ENCODE results near the gene PHLPP1. TPM values are rescaled to one million over a fixed set of nuclear protein-coding genes. Genes with fewer than 3 reads are reported as not detected.

Gene PHLPP1
- total and polyA plus RNA-seq, 2 experiments from 2014 or later = 15.7 to 73.6 TPM

GRCh38 chr18:62778976-62779869, 63.9 kb downstream of the PHLPP1 start:
- no peak overlapping the region for H2AFZ ChIP-seq
- peak overlapping the region; percentile 84 for H3K27ac Mint-ChIP-seq
- peak overlapping the region; percentile 64 for H3K27ac ChIP-seq (ENCODE audit: low read depth)
- peaks cover 4% of the 10 kb centered on the region for H3K27me3 Mint-ChIP-seq (ENCODE audit: insufficient read depth, low read depth, poor library complexity)
- no peaks in the 10 kb centered on the region for H3K36me3 ChIP-seq (ENCODE audit: insufficient read depth)
- peaks cover 85% of the 10 kb centered on the region for H3K4me1 ChIP-seq (ENCODE audit: insufficient read depth)
- H3K9me3 Mint-ChIP-seq = no peaks in the 10 kb centered on the region
- H3K9me2 ChIP-seq (ENCODE audit: insufficient read depth) = no peaks in the 10 kb centered on the region
- DNase-seq (ENCODE audit: low spot score) = peak; percentile 54
- peaks cover 29% of the 10 kb centered on the region for H4K20me1 ChIP-seq (replicated peaks; ENCODE audit: insufficient read depth)
- peak overlapping the region; percentile 45 for H3K4me3 Mint-ChIP-seq
- no peaks in the 10 kb centered on the region for H3K27me3 ChIP-seq (ENCODE audit: insufficient read depth)
- H3K36me3 Mint-ChIP-seq (ENCODE audit: low read depth) = no peaks in the 10 kb centered on the region
- peaks cover 74% of the 10 kb centered on the region for H3K4me1 Mint-ChIP-seq
- no peaks in the 10 kb centered on the region for H3F3A ChIP-seq (replicated peaks; ENCODE audit: low read depth)
- TF ChIP-seq POLR2AphosphoS5 (IDR thresholded peaks at IDR 0.05; ENCODE audit: low read depth) = no peak
- TF ChIP-seq ZNF462 (CRISPR knock-in tag; IDR thresholded peaks at IDR 0.05) = peak; percentile 10; the same call in 1 of the 2 replicates
- peaks cover 100% of the 10 kb centered on the region for H3K79me2 ChIP-seq (replicated peaks; ENCODE audit: insufficient read depth)
- peak overlapping the region; percentile 31 for H3K4me3 ChIP-seq
- H3K4me2 ChIP-seq = peak overlapping the region; percentile 70
- peak; percentile 88 for ATAC-seq

GRCh38 chr18:62781262-62781661, 65.9 kb downstream of the PHLPP1 start:
- Histone ChIP-seq H3K4me2 (peak overlapping the region; percentile 70), H3K9me2 (ENCODE audit: insufficient read depth) (no peaks in the 10 kb centered on the region), H3K27me3 (ENCODE audit: insufficient read depth) (no peaks in the 10 kb centered on the region), H3K27ac (ENCODE audit: low read depth) (peak overlapping the region; percentile 36; the same call in 1 of the 2 replicates), H3K4me1 (ENCODE audit: insufficient read depth) (peaks cover 92% of the 10 kb centered on the region), H3K4me3 (no peak overlapping the region), H2AFZ (no peak overlapping the region), H4K20me1 (replicated peaks; ENCODE audit: insufficient read depth) (peaks cover 32% of the 10 kb centered on the region), H3K36me3 (ENCODE audit: insufficient read depth) (no peaks in the 10 kb centered on the region), H3K79me2 (replicated peaks; ENCODE audit: insufficient read depth) (peaks cover 100% of the 10 kb centered on the region), H3F3A (replicated peaks; ENCODE audit: low read depth) (no peaks in the 10 kb centered on the region)
- ATAC-seq (peak; percentile 19; the same call in 1 of the 3 replicates), DNase-seq (ENCODE audit: low spot score) (no peak)
- Mint-ChIP-seq H3K9me3 (no peaks in the 10 kb centered on the region), H3K4me1 (peaks cover 85% of the 10 kb centered on the region), H3K36me3 (ENCODE audit: low read depth) (no peaks in the 10 kb centered on the region), H3K27me3 (ENCODE audit: insufficient read depth, low read depth, poor library complexity) (peaks cover 4% of the 10 kb centered on the region), H3K27ac (peak overlapping the region; percentile 63), H3K4me3 (0 out of 3 replicates have a peak overlapping the region, but pooled peaks have one; percentile 12)
- no peak for TF ChIP-seq ZNF331 (CRISPR knock-in tag; IDR thresholded peaks at IDR 0.05; ENCODE audit: low read depth)
- TF ChIP-seq CREB1 (CRISPR knock-in tag; IDR thresholded peaks at IDR 0.05; ENCODE audit: low read depth) = no peak
- no peak for TF ChIP-seq ZNF114 (CRISPR knock-in tag; IDR thresholded peaks at IDR 0.05)
- TF ChIP-seq STAT1 (IDR thresholded peaks at IDR 0.05; ENCODE audit: unreplicated experiment) = no peak
- TF ChIP-seq JUNB (IDR thresholded peaks at IDR 0.05; ENCODE audit: unreplicated experiment) = no peak
